Spleen (tissue), 7 donors: Measurements from ENCODE around the gene HSD17B7.

ENCODE experiments used
- POLR2A ChIP-seq, 3 donors: fragments of 450-650 bp; IDR thresholded peaks; one replicate each; pipeline ENCODE4 v1.5.1; 2017; ENCODE audit warnings: antibody characterized with exemption in 3 of 3, mild to moderate bottlenecking in 1 of 3
- POLR2AphosphoS5 ChIP-seq, 3 donors: sonication (generic); formaldehyde crosslinking; IDR thresholded peaks; one replicate each; pipeline ENCODE4 v1.5.1; 2017; ENCODE audit warnings: antibody characterized with exemption in 3 of 3
- TF ChIP-seq, protein P1 (sequence below), 11 experiments: fragments of 200-600 bp in 7 of 11; fragments of 450-650 bp in 4 of 11; sonication (generic) in 4 of 11; IDR thresholded peaks in 8 of 11; conservative IDR thresholded peaks in 3 of 11; 1 replicate in 7 of 11; 2 replicates in 4 of 11; pipeline versions ENCODE4 v1.4.0 to v1.8.0; 2016 to 2021; ENCODE audit warnings: antibody characterized with exemption in 11 of 11, inconsistent platforms in 4 of 11, mild to moderate bottlenecking in 1 of 11
- donor health status: DM: no; HTN: no; CAD: no; lungs with moderate emphysema.
- donor health status: DM: no; HTN: no; CAD: no.
- donor health status: DM: no; HTN: no; CAD: no.

GRCh38 chr1:162829268-162829667 lies 38.8 kb downstream of the HSD17B7 start:
- TF ChIP-seq, protein P1, sequence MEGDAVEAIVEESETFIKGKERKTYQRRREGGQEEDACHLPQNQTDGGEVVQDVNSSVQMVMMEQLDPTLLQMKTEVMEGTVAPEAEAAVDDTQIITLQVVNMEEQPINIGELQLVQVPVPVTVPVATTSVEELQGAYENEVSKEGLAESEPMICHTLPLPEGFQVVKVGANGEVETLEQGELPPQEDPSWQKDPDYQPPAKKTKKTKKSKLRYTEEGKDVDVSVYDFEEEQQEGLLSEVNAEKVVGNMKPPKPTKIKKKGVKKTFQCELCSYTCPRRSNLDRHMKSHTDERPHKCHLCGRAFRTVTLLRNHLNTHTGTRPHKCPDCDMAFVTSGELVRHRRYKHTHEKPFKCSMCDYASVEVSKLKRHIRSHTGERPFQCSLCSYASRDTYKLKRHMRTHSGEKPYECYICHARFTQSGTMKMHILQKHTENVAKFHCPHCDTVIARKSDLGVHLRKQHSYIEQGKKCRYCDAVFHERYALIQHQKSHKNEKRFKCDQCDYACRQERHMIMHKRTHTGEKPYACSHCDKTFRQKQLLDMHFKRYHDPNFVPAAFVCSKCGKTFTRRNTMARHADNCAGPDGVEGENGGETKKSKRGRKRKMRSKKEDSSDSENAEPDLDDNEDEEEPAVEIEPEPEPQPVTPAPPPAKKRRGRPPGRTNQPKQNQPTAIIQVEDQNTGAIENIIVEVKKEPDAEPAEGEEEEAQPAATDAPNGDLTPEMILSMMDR (IDR thresholded peaks at IDR 0.05 in 8 of 11, conservative IDR thresholded peaks at IDR 0.05 in 3 of 11), result no peak
- TF ChIP-seq POLR2AphosphoS5 (IDR thresholded peaks at IDR 0.05) (no peak), POLR2A (IDR thresholded peaks at IDR 0.05) (no peak)
